HG03139 (cell line): ENCODE measurements around the gene ASF1A.

Source experiments
- ATAC-seq: cut with Tn5 transposase; IDR thresholded peaks from one replicate; pipeline ENCODE4 v1.9.1; 2021; ENCODE audit not compliant: unreplicated experiment

Gene ASF1A

GRCh38 chr6:118912646-118913045 is 18.7 kb downstream of the ASF1A start:
- ATAC-seq: no peak

- no peak for ATAC-seq
Measured at GRCh38 chr6:118913161-118913560, 19.2 kb downstream of the ASF1A start.

DNA sequence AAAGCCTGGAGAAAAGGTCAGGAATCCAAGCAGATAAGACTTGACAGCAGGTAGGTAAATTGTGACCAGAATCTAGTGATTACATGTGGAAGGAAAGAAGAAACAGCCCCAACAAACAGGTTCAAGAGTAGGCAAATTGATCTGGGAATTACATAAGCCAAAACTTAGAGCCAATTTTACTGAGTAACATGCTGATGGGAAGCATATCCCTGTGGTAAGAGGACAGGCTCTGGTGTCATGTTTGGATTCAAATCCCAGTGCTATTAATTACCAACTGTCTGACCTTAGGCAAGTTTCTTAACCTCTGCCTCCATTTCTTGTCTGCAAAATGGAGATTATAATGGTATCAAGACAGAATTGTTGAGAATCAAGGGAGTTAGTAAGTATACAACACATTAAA is 20.6 kb downstream of the ASF1A start:
- ATAC-seq: no peak

GRCh38 chr6:118917546-118918328 is 23.8 kb downstream of the ASF1A start:
- no peak for ATAC-seq

DNA sequence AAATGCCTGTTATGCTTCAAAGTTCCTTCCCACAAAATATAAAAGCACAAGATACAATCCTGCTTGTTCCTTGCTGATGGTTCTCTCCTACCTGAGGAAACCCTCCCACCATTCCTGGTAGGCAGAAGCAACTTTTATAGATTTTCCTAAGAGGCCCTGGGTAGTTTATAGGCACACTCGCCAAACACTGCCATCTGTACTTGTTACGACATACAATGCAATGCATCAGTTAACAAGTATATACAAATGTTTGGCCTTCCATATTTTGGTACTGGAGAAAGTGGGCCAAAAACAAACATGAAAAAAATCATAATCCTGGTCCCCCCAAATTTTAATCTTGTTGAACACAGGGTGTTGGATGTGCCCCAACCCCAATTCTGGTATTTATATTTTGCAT is 24.4 kb downstream of the ASF1A start:
- no peak for ATAC-seq

DNA sequence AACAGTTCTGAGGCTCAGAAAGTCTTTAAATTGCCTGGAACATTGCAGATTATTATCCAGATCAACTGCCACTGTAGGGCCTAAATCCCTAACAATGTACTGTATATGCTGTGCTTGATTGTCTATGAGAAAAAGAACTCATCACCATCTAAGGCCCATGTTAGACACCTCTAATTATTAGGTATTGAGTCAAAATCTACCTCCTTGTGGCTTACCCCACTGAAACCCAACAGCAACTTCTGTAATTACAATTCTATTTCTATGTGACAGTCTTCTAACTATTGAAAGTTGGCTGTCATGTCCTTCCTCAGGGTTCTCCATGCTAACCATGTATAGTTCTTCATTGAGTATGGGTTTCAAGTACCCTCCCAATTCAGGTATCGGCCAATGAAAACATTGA is 27.1 kb downstream of the ASF1A start:
- no peak for ATAC-seq

GRCh38 chr6:118923035-118923434 is 29.1 kb downstream of the ASF1A start:
- ATAC-seq: no peak

DNA sequence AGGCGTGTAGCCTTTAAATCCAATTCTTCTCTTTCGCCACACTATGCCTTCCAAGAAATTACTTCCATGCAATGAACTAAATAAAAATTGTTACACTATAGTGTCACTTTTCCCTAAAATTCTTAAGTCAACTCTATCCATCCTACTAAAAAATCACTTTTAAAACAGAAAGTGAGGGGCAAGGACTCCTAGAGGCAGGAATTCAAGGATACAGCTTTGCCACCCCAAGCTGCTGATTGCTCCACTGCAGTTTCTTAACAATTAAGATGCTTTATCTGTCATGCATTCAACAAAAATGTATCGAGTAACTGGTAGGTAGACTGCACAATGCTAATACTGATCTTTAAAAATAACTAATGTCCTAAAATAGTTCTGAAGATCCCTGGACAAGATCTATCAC is 36.7 kb downstream of the ASF1A start:
- ATAC-seq: no peak

GRCh38 chr6:118931436-118931835 is 37.5 kb downstream of the ASF1A start:
- ATAC-seq: no peak

GRCh38 chr6:118932421-118932820 is 38.5 kb downstream of the ASF1A start:
- no peak for ATAC-seq

GRCh38 chr6:118933855-118934460 is 40.0 kb downstream of the ASF1A start:
- ATAC-seq: no peak

DNA sequence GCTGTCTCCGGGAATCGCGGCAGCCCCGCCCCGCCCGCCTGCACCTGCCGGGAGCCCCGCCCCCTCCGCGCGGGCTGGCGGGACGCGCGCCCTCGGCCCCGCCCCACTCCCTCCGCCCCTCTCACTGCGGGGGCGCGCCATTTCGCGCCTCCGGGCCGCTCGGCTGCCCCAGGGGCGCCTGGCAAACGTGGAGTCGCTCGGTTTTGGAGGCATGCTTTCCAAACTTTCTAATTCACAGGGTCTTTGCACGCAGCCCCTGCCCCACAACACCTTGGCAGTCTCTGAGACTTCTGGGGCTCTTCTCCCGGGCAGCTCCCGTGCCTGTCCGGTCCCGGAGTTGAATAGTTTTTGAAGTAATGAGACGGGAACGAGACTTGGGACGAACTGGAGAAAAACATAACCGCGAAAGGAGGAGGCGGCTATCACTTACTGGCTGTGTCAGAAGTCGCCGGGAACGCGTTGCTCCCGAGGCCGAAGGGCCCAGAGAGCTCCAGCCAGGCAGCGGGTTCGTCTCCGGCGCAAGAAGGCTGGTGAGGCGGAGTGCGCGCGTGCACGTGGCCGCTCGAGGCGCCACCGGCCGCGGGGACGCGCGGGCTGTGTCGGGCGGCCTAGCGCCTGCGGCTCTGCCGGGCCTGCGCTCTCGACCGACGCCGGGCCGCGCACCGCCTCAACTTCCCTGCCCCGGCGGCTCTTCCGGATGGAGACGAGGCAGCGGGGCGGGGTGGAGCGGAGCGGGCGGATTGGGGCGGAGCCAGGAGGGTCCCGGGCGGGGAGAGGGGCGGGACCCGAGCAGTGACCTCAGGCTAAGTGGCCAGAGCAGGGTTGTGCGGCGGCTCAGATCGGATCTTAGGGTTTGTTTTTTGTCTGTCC is 40.7 kb downstream of the ASF1A start, which contains the start of gene MCM9:
MCM9 (minus strand) TSS at position 699 of the 870 bp plus-strand sequence. CDS start 3,436 bp downstream, outside the sequence.
- ATAC-seq: peak; percentile 96

GRCh38 chr6:118935331-118935668 is 41.3 kb downstream of the ASF1A start:
- ATAC-seq: peak; percentile 7

- ATAC-seq: no peak
Measured at GRCh38 chr6:118935978-118936703, 42.2 kb downstream of the ASF1A start.

DNA sequence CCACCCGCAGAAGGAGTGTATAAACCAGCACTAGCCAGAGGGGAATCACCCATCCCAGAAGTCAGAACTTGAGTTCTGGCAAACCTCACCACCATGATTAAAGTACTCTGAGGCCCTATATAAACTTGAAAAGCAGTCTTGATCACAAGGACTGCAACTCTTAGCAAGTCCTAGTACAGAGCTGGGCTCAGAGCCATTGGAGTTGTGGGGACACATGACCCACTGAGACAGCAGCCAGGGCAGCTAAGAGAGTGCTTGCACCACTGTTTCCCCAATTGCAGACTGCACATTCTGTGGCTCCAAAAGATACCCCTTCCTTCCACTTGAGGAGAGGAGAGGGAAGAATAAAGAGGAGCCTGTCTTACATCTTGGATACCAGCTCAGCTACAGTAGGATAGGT is 45.7 kb downstream of the ASF1A start:
- ATAC-seq: no peak

DNA sequence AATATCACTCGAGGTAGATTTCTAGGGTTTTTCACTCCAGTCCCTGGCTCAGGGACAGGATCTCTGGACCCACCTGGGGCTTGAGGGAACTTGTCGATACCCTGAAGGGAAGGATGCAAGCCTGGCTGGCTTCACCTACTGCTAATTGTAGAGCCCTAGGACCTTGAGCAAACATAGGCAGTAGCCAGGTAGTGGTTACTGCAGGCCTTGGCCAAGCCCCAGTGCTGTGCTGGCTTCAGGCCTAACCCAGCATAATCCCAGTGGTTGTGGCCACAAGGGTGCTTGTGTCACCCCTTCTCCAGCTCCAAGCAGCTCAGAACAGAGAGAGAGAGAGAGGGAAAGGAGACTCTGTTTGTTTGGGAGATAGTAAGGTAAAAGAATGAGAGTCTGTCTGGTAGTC is 46.8 kb downstream of the ASF1A start:
- no peak for ATAC-seq

DNA sequence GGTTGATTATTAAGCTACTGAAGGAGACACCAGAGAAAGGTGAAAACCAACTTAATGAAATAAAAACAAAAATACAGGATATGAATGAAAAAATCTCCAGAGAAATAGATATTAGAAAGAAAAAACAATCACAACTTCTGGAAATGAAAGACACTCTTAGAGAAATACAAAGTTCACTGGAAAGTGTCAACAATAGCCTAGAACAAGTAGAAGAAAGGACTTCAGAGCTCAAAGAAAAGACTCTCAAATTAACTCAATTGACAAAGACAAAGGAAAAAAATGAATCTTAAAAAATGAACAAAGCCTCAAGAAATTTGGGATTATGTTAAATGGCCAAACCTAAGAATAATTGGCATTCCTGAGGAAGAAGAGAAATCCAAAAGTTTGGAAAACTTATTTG is 51.3 kb downstream of the ASF1A start:
- ATAC-seq: no peak

GRCh38 chr6:118952683-118953082 is 58.7 kb downstream of the ASF1A start:
- ATAC-seq: no peak

GRCh38 chr6:118953391-118953790 is 59.4 kb downstream of the ASF1A start:
- ATAC-seq: no peak
